GM12873 (cell line): ENCODE results near the gene COL23A1.

Source experiments
- TF ChIP-seq, protein P1 (sequence below): IDR thresholded peaks from 2 replicates; pipeline ENCODE4 v1.5.1; 2012; ENCODE audit warnings: low read depth, mild to moderate bottlenecking, moderate library complexity, low read length, control low read depth; ENCODE audit not compliant: insufficient read depth; ENCODE audit errors: missing control alignments

The COL23A1 gene

GRCh38 chr5:178387061-178387855, 202.9 kb downstream of the COL23A1 start:
- TF ChIP-seq, protein P1, sequence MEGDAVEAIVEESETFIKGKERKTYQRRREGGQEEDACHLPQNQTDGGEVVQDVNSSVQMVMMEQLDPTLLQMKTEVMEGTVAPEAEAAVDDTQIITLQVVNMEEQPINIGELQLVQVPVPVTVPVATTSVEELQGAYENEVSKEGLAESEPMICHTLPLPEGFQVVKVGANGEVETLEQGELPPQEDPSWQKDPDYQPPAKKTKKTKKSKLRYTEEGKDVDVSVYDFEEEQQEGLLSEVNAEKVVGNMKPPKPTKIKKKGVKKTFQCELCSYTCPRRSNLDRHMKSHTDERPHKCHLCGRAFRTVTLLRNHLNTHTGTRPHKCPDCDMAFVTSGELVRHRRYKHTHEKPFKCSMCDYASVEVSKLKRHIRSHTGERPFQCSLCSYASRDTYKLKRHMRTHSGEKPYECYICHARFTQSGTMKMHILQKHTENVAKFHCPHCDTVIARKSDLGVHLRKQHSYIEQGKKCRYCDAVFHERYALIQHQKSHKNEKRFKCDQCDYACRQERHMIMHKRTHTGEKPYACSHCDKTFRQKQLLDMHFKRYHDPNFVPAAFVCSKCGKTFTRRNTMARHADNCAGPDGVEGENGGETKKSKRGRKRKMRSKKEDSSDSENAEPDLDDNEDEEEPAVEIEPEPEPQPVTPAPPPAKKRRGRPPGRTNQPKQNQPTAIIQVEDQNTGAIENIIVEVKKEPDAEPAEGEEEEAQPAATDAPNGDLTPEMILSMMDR, result no peak

DNA sequence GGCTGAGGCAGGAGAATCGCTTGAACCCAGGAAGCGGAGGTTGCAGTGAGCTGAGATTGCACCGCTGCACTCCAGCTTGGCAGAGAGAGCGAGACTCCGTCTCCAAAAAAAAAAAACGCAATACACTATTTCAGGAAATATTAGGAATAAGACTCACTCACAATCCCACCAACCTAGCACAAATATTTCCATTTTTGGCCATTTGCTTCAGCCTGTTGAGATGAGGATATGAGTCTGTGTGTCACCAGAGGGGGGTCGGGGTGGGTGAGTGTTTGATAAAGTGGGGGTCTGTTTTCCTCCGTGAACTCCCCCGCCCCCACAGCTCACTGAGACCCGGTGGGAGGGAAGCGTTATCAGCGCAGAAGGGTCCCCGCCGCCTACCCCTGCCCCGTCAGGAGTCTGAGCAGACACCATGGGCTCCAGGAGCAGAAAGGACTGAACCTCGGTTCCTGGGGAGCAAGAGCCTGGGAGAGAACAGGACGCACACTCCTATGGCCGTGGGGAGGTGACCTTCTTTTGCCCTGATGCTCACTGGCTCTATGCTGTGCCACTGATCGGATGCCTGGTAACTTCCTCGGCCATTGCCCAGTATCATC, 203.8 kb downstream of the COL23A1 start:
- TF ChIP-seq, protein P1, result no peak

DNA sequence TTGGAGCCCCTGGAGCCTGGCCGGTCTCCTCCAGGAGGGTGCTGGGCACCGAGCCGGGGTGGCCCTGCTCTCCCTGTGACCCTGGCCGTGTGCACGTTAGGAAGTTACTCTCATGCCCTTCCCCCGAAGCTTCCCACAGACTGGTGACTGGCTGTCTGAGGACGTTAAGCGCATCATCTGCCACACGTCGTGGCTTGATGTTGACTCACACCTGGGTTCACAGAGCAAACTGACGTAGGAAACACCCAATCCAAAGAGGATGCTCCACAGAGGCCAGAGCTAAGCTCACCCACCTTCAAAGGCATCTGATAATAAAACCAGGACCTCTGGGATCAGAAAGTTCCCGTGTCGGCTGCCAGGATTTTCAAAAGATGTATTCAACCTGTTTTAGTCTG, 204.7 kb downstream of the COL23A1 start:
- TF ChIP-seq, protein P1, result no peak

DNA sequence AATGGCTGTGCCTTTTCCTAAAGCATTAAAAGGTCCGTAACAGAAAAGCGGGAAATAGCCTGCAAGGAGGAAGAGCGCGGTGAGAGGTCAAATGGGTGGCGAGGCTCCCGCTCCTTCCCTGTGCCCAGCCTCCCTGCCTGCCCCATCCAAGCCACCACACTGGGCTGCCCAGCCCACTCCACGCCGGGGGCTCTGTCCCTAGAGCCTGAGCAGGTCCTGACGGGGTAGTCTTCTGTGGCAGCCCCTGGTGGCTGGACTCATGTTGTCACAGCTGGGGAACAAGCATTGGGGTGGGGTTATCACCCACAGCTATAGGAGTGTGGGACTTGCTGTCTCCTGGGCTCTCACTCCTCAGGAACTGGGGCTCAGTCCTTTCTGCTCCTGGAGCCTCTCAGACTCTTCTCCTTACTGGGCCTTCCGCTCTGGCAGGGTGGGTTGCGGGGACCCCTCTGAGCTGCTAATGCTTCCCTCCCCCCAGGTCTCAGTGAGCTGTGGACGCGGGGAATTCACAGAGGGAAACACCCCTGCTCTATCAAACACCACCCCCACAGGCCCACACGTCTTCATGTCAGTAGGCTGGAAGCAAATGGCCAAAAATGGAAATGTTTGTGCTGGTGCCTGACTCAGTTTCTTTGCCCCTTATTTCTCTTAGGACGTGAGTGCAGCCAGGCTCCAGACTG, 205.2 kb downstream of the COL23A1 start:
- TF ChIP-seq, protein P1, result no peak

GRCh38 chr5:178383919-178384815, 206.0 kb downstream of the COL23A1 start:
- TF ChIP-seq, protein P1, result no peak

DNA sequence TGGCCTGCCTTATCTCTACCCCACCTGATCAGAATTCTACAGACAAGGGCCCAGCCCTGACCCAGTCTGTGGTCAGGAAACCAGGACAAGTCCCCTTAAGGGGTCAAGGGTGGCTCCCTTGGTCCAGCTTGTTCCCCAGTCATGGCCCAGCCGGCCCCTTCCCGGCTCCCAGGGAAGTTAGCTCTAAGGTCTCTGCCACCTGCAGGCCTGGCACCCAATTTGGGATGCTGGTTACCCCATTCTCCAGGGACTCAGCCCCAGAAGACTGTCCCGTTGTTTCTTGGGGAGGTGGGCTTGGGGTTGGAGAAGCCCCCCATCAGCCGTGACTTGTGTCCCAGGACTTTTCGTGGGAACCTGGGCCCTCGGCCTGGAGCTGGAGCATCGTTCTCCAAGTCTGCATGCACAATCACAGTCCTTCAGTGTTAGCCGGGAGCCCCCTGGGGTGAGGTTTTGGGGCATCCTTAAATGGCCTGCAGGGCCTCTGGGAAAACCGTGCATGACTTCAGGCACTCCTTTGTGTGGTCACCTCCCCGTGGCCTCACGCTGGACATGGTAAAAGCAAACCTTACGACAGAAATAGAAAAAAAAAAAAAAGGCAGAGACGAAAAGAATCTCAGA, 206.8 kb downstream of the COL23A1 start:
- TF ChIP-seq, protein P1, result no peak
